NCI-H1092 (cell line): ENCODE measurements around the gene WASHC2A.
"Not testable (repeated sequence)": the region's sequence is repeated elsewhere in the genome, so short reads cannot be mapped to it uniquely, and the experiment has no call there.

ENCODE experiments used
- DNase-seq: peaks from one replicate; lab custom pipeline; 2025; lab: John Stamatoyannopoulos, UW

The WASHC2A gene, protein sequence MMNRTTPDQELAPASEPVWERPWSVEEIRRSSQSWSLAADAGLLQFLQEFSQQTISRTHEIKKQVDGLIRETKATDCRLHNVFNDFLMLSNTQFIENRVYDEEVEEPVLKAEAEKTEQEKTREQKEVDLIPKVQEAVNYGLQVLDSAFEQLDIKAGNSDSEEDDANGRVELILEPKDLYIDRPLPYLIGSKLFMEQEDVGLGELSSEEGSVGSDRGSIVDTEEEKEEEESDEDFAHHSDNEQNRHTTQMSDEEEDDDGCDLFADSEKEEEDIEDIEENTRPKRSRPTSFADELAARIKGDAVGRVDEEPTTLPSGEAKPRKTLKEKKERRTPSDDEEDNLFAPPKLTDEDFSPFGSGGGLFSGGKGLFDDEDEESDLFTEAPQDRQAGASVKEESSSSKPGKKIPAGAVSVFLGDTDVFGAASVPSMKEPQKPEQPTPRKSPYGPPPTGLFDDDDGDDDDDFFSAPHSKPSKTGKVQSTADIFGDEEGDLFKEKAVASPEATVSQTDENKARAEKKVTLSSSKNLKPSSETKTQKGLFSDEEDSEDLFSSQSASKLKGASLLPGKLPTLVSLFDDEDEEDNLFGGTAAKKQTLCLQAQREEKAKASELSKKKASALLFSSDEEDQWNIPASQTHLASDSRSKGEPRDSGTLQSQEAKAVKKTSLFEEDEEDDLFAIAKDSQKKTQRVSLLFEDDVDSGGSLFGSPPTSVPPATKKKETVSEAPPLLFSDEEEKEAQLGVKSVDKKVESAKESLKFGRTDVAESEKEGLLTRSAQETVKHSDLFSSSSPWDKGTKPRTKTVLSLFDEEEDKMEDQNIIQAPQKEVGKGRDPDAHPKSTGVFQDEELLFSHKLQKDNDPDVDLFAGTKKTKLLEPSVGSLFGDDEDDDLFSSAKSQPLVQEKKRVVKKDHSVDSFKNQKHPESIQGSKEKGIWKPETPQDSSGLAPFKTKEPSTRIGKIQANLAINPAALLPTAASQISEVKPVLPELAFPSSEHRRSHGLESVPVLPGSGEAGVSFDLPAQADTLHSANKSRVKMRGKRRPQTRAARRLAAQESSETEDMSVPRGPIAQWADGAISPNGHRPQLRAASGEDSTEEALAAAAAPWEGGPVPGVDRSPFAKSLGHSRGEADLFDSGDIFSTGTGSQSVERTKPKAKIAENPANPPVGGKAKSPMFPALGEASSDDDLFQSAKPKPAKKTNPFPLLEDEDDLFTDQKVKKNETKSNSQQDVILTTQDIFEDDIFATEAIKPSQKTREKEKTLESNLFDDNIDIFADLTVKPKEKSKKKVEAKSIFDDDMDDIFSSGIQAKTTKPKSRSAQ (N-terminal part only)

DNA sequence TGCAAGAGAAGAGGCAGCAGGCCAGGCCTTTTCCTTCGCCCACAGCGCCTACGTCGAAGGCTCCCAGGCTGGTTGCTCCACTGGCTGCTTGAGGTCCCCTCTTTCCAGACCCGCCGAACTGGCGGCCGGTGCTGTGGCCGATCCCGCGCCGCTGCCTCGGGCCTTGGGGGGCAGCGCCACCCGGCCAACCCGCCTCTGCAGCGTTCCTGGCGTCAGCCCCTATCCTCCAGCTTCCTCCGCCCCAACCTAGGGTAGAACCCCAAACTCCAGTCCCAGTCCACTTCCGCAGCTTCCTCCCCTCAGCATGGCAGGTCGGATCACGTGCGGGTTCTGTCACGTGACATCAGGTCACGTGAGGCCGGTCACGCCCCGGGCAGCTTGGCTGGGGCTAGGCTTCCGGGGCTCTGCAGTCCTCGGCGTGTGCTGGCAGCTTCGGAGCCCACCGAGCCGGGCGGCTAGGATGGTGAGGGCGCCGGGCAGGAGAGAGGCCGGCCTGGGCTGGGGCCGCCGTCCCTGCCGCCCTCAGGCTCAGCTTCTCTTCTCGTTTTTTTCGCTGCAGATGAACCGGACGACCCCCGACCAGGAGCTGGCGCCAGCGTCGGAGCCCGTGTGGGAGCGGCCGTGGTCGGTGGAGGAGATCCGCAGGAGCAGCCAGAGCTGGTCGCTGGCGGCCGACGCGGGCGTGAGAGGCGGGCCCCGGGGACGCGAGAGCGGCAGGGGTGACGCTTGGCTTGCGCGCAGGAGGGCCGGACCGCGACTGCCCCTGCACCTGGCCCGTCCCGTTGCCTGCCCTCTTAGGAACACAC is at the start of gene WASHC2A:
Gene WASHC2A, plus strand, starts transcription at position 409 of the 806 bp plus-strand sequence. Its CDS starts 52 bp downstream, at position 461.
- DNase-seq, result peak; percentile 78

DNA sequence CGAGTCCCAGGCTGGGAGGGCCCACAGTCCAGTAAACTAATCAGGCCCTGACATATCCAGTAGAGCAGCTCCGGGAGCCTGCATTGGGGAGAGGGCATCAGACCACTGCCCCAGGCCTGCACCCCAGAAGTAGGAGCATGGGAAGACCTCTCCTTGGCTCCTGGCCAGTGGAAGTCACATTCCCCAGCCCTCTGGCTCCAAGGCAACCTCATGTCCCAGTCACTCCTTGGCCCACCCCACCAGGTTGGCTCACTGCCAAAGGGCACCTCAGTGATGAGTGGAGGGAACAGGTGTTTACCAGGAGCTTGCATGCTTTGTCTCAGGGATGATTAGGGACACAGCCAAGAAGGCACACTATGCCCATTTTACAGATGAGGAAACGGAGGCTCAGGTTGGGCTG is 48.5 kb upstream of the WASHC2A start:
- DNase-seq, result not testable (repeated sequence)

DNA sequence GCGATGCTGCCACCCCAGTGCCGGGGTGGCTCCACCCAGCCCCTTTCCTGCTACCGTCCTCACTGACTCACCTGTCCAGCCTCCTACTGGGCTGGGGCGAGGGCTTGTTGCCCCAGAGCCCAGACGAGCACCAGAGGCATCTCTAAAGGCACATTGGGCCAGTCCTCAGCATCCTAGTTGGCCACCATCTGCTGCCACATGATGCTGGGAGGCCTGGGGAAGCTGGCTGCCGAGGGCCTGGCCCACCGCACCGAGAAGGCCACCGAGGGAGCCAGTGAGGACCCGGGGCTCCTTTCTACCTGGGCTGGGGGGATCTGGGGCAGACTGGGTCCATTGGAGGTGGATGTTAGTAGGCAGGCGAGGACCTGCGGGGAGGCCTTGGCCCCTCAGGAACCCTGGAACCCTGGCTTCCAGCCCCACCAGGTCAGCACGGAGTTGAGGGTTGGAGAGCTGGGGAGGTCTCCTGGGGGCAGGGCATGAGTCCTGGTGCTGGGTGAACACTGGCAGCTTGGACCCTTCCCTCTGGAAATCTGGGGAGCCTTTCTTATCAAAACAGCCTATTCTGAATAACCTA is 47.2 kb upstream of the WASHC2A start:
- not testable (repeated sequence) for DNase-seq

DNA sequence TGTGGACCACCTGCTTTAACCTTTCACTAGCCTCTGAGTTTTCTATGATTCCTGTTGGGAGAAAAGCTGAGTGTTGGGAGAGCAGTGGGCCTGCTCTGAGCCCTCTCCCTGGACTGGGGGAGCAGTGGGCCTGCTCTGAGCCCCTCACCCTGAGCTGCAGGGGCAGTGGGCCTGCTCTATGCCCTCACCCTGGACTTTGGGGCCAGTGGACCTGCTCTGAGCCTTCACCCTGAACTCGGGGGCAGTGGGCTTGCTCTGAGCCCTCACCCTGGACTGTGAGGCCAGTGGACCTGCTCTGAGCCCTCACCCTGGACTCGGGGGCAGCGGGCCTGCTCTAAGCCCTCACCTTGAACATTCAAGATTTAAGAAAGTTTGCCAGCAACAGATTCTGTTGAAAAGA is 46.1 kb upstream of the WASHC2A start:
- DNase-seq, result no peak

DNA sequence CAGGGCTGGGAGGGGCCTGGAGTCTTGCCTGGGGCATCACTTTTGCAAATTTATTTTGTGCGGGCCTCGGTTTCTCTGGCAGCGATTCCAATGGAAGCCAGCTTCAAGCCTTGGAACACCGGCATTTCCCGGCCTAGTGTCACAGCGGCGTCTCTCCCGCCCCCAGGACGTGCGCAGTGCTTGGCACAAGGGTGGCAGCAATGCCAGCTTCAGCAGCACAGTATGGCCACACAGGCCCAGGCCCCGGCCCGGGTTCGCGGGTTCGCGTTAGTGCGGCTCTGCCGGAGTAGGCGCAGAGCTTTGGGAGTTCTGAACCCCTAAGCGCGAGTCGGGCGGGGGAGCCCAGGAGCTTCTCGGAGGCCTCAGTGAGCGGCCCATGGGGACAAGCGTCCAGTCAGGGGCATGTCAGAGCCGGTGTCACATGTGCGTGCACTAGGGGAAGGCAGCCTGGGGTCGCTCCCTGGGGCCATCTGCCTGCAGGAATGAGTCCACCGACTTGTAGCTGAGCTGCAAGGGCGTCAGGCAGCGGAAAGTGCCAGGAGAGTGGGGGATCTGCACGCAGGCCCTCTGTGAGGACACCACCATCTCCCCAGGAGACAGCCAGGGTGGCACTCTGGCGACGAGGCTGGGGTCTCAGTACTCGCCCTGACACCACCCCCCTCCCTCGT is 42.9 kb upstream of the WASHC2A start:
- not testable (repeated sequence) for DNase-seq

DNA sequence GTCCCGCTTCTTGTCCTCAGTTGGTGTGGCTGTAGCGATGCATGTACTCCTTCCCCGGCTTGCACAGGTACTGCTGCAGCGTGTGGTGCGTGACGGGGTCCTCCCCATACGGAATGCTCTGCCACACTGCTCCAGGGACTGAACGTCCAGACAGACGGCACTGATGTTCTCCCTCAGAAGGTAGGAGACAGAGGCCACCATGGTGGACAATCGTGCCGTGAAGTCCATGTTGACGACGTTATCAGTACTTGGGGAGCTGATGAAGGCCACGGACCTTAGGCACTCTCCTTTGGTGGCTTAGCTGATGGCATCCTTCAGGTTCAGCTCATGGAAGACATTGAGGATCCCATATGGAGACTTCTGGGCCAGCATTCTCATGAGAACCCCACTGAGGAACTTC is 42.1 kb upstream of the WASHC2A start:
- DNase-seq, result no peak

DNA sequence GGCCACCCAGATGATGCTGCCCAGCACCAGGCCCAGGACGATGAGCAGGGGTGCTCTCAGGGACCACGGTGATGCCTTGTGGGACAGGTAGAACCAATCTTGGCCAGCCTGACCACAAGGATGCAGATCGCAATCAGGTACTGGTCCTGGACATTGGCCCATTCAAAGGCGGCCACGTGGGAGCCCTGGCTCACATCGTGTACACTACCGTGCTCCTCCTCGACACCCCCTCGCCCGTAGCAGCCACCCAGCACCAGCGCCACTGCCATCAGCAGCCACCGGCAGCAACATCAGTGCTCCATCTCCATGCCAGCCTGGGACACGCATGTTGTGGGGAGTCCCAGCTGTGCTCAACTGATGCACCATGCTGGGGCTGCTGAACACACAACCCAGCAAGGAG is 40.6 kb upstream of the WASHC2A start:
- DNase-seq, result no peak

DNA sequence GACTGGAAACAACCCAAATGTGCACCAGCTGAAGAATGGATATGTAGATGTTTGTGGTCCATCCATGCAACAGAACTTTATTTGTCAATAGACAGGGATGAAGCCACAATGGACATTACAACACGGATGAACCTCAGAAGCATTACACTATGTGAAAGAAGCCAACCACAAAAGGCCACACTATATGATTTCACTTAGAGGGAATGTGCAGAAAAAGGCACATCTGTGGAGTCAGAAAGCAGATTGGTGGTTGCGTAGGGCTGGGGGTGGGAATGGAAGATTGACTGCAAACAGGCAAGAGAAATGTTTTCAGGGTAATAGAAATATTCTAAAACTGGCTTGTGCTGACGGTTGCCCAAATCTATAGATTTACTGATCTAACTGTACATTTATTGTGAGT is 34.3 kb upstream of the WASHC2A start:
- no peak for DNase-seq

DNA sequence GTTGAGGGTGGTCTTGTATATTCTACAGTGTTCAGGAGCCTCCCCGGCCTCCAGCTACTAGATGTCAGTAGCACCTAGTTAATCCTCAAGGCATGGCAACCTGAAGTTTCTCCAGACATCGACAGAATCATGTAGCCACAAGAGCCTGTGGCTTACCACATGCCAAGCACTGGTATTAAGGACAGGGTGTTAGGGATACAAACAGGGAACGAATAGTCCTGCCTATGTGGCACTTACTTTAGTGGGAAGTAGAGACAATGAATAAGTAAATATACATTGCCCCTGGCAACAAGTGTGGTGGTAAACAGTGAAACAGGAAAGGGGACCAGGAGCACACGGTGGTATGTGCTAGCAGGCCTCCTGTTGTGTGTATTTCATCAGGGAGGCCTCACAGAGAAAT is 32.4 kb upstream of the WASHC2A start:
- DNase-seq, result not testable (repeated sequence)

DNA sequence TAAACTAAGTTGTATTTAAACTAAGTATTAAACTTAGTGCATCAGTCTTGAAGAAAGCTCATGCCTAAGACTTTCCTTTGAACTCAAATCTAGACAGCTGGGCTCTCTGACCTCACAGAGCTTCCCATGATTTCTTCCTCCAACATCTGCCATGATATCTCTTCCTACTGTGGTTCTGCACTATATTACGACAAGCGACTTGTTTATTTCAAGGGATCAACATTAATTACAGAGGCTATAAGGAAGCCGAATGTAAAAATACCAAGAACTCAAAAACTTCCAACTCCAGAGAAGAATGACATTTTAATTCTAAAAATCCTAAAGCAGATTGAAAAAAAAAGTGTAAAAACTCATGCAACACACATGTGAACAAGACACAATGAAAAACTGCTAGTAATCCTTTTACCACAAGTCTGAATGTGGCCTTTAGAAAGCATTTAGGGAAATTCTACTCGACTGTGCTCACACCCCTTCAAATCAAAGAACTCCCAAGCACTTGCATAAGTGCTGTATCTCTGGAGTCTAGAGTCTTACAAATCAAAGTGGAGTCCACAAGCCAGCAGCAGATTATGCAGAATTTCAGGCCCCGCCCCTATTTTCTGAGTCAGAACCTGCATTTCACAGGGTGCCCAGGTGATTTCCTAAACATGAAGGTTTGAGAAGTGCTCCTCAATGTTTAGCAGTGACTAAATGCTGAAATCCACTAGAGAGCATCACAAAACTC is 22.7 kb upstream of the WASHC2A start:
- DNase-seq, result no peak

DNA sequence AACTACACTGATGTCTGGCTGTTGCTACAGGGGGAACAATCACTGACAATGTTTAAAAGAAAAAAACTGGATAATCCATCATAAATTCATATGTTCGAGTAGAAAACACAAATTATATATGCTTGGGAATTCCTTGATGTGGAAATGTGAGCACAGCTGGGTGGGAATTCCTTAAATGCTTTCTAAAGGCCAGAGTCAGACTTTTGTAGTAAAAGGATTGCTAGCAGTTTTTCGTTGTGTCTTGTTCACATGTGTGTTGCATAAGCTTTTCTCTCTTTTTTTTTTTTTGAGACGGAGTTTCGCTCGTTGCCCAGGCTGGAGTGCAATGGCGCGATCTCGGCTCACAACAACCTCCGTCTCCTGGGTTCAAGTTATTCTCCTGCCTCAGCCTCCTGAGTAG is 21.3 kb upstream of the WASHC2A start:
- DNase-seq, result not testable (repeated sequence)

DNA sequence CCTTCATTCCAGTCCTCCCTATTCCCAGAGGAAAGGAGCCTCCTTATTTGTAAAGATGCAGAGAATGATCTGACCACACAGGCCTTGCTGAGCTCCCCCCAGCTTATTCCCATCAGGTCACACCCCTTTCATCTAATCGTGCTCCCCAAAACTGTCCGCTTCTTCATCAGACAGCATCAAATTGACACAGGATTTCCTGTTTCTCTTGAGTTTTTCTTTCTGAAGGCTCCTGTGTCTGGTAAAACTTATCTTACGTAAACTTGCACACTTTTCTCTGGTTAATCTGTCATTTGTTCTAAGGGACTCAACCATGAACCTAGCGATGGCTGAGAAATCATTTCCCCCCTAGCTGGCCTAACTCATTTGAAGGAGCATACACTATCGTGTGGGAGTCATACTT is 20.2 kb upstream of the WASHC2A start:
- not testable (repeated sequence) for DNase-seq

DNA sequence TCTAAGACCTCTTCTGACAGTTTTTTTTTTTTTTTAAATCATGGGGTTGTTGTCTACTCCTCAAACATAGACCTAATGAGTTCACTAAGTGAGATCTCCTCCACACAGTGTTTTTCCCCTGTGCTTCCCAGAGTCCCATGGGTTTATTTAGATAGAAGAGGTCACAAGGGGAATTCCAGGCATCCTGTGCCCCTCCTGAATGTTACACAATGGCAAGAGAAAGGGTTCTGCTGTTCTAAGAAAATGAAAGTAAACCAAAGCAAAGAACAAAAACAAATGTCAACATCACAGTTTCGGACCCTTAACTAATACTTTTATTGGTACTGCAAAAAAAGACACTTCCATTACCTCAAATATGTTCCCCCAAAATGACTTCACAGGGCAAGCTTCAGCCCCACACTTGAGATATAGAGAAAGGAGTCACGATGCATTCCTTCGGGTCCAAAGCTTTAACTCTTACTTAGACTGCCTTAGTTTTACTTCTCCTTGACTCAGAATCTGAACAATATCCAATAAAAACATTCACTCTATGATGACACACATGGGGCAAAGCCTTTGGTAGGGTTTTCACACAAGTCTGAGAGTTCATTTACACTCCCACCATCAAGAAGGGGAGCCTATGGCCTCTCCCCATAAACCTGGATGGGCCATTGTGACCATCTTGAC is 15.6 kb upstream of the WASHC2A start:
- not testable (repeated sequence) for DNase-seq

DNA sequence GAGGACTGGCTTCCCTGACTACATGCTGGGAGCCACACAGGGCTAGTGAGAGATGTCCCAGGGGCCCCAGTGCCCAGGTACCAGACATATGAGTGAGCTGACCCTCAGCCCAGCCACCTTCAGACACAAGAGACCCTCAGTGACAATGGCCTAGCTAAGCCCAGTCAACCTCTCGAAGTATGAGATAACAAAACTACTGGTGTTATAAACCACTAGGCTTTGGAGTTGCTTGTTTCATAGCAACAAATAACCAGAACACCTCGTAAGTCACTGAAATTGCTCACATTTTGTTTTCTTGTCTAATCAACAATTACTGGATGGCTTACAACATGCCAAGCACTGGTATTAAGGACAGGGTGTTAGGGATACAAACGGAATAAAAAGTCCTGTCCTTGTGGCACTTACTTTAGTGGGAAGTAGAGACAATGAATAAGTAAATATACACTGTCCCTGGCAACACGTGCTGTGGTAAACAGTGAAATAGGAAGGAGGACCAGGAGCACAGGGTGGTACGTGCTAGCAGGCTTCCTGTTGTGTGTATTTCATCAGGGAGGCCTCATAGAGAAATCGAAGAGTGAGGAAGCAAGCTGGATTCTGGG is 14.9 kb upstream of the WASHC2A start:
- not testable (repeated sequence) for DNase-seq

DNA sequence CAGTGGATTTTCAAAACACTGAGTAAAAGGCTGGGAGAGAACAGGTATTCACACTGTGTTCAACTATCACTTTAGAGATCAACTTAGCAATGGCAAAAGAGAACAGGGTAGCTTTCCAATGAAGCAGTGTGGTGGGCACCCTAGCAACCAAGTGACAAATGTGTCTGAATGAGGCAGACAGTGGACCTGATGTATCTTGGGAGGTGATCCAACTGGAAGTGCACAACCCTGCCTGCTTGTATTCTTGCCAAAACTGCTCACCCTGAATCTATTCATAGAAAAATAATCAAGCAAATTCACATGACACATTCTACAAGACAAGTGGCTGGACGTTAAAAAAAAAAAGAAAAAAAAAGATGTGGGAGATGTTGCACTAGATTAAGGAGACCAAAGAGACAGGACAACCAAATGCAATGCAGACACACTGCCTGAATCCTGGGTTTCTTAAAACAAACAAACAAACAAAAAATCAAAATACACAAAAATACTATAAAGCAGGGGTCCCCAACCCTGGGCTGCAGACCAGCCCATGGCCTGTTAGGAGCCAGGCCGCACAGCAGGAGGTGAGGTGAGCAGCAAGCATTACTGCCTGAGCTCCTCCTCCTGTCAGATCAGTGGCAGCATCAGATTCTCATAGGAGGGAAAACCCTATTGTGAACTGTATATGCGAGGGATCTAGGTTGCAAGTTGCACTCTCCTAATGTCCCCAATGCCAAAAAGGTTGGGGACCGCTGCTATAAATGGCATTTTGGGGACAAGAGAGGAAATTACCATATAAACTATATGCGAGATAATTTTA is 12.1 kb upstream of the WASHC2A start:
- not testable (repeated sequence) for DNase-seq

DNA sequence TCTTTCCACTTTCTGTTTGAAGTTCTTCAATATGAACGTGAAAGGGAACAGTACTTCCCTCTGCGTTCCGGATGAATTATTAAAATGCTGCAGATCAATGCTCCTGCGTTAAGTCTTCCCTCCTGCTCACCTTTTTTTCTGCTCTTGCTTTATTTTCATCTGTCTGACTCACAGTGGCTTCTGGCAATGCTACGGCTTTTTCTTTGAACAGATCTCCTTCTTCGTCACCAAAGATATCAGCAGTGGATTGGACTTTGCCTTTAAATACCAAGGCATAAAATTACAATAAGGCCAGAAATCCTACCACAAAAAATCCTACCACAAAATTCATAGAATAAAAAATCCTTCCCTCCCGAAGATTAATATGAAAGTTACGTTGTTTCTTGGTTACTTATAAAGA is 11.1 kb upstream of the WASHC2A start:
- DNase-seq, result not testable (repeated sequence)

DNA sequence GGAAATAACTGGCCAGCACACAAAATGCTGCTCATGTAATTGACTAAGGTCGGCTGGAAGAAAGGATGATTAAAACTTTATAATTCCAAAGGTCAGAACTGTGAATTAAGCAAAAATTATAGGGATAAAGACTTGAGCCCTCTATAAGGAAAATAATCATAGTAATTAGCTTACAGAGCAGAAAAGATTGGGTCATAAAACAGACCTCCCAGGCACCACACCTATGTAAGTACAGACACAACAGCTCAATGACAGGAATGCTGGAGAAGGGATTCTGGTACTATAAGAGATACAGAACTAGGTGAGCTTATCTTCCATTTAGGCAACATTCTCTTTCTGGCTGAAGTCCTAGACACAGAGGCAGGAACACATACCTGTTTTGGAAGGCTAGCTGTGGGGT is 9.0 kb upstream of the WASHC2A start:
- DNase-seq, result not testable (repeated sequence)

DNA sequence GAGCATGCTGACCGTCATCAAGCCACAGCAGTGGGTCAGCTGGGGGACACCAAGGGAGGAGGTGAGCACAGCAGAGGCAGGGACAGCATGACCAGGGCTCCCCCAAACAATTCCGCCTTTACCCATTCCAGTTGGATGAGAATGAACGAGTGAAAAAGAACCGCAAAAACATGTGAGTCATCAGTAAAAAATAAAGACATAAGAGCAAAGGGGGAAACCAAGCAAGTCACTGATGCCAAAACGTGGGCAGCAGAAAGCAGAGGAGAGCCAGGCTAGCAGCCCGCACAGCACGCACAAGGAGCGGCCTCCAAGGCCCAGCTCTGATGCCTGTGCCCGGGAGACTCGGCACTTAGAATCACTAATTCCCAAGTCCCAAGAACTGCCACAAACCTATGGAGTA is 7.8 kb upstream of the WASHC2A start:
- not testable (repeated sequence) for DNase-seq
